ENCODE results near the gene CLASP2.
"Not testable (repeated sequence)": the region's sequence is repeated elsewhere in the genome, so short reads cannot be mapped to it uniquely, and the experiment has no call there.

CLASP2 gene

DNA sequence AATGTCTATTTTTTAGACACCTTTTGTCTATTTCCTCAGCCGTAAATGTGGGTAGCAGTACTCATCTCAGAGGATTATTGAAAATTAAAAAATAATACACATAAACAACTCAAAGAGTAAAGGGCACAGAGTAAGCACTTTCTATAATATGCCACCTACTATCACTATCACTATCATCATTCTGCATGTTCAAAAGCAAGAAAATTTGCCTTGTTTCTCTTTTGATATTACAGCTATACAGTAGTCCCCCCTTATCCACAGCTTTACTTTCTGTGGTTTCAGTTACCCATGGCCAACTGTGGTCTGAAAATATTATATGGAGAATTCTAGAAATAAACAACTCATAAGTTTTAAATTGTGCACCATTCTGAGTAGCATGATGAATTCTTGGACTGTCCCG is 27.7 kb downstream of the CLASP2 start:
- DNase-seq (ENCODE audit: low read depth in 3 of 3, low spot score in 1 of 3) = no peak

DNA sequence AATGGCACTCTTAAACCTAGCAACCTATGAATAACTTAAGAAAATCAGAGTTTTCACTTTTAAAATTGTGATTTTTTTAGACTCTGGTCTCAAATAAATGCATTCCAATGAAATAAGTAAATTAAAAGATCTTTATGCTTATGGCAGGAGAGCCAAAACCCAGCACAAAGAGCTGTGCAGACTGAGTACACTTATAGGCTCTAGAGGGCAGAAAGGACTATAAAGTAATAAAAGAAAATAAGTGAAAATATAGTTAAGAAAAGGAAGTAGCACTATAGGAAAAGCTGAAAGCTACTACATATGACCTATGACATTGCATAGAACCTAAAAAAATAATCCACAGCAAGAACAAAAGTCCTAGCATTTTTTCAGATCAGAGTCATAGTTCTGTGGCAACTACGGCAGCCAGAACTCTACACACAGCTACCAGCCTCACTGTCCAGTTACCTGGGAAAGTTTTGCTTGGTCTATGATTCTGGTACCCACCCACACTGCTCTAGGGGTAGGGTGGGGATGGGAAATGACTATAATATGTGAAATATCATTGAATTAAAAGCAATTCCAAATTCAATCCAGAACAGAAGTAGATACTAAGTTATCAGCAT is 30.5 kb downstream of the CLASP2 start:
- DNase-seq (ENCODE audit: low read depth in 3 of 3, low spot score in 1 of 3) = no peak

- no peak for DNase-seq (ENCODE audit: low read depth in 3 of 3, low spot score in 1 of 3)
Observed at GRCh38 chr3:33682770-33683169, 35.3 kb downstream of the CLASP2 start.

DNA sequence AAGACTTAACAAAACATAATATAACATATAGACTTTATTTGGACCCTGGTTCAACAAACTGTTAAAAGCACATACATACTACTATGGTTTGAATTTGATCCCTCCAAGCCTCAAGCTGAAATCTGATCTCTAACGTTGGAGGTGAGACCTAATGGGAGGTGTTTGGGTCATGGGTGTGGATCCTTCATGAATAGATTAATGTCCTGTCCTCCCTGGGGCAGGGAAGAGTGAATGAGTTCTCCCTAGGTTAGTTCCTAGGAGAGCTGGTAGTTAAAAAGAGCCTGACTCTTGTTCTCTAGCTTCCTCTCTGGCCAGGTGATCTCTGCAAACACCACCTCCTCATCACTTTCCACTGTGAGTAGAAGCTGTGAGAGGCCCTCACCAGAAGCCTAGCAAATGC is 36.4 kb downstream of the CLASP2 start:
- DNase-seq (ENCODE audit: low read depth in 3 of 3, low spot score in 1 of 3) = no peak

GRCh38 chr3:33678073-33678472 is 40.0 kb downstream of the CLASP2 start:
- no peak for DNase-seq (ENCODE audit: low read depth in 3 of 3, low spot score in 1 of 3)

GRCh38 chr3:33673436-33673835 is 44.6 kb downstream of the CLASP2 start:
- not testable (repeated sequence) for DNase-seq (ENCODE audit: low read depth in 3 of 3, low spot score in 1 of 3)

- DNase-seq (ENCODE audit: low read depth in 3 of 3, low spot score in 1 of 3) = no peak
Observed at GRCh38 chr3:33668618-33669017, 49.4 kb downstream of the CLASP2 start.

GRCh38 chr3:33665294-33665693 is 52.8 kb downstream of the CLASP2 start:
- no peak for DNase-seq (ENCODE audit: low read depth in 3 of 3, low spot score in 1 of 3)

- DNase-seq (ENCODE audit: low read depth in 3 of 3, low spot score in 1 of 3) = no peak
Observed at GRCh38 chr3:33664195-33664594, 53.9 kb downstream of the CLASP2 start.

DNA sequence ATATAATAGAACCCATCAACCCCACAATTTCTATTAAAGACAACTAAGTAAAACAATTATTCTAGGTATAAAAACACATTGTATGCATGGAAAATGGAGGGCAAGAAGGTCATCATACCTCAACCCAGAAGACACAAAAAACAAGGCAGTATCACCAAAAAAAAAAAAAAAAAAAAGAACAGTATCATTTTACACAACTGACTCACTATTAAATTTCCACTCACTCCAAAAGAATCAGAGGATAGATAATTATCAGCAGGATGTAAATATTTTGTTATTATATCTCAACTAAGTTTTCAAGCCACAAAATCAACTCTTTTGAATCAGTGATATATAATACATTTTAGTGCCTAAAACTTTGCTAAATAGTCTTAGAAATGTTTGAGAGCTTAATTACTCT is 55.0 kb downstream of the CLASP2 start:
- DNase-seq (ENCODE audit: low read depth in 3 of 3, low spot score in 1 of 3) = no peak

- no peak for DNase-seq (ENCODE audit: low read depth in 3 of 3, low spot score in 1 of 3)
Observed at GRCh38 chr3:33659856-33660434, 58.1 kb downstream of the CLASP2 start.

DNA sequence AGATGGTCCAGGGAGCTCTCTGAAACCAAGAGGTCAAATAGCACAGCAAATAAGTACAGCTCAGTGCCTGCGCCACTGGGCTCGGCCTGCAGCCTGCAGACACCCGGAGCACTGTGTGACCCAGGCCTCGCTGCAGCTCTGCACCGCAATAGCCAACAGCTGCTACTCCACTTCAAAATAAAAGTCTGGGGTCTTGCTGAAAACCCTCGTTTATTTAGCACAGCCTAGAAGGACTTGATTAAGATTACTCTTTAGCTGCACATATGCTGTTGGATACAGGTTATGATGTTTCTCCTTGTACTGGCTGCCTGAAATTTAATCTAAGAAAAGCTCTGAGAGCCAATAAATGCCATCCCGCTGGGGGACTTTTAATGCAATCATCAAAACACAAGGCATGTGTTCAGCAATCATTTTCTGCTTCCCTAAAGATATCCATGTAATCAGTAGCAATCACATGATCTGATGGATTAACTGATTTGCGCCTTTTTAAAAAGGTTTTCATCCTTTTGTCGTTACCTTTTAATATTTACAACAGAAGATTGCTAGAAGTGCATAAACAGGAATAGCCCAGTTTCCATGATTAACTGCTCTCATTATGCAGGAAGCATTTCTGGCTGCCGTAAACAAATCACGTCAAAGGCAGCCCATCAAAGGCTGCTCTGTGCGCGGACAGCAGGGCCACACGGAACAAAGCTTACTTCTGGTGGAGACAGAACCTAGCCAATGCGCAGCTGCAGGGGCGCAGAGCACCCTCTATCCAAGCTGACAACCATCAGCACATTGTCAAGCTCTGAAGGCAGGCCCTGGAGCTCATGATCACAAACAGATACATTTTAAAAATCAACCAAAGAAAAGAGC is 58.8 kb downstream of the CLASP2 start:
- no peak for DNase-seq (ENCODE audit: low read depth in 3 of 3, low spot score in 1 of 3)

- no peak for DNase-seq (ENCODE audit: low read depth in 3 of 3, low spot score in 1 of 3)
Observed at GRCh38 chr3:33658621-33658990, 59.4 kb downstream of the CLASP2 start.

- DNase-seq (ENCODE audit: low read depth in 3 of 3, low spot score in 1 of 3) = no peak
Observed at GRCh38 chr3:33658039-33658438, 60.0 kb downstream of the CLASP2 start.

DNA sequence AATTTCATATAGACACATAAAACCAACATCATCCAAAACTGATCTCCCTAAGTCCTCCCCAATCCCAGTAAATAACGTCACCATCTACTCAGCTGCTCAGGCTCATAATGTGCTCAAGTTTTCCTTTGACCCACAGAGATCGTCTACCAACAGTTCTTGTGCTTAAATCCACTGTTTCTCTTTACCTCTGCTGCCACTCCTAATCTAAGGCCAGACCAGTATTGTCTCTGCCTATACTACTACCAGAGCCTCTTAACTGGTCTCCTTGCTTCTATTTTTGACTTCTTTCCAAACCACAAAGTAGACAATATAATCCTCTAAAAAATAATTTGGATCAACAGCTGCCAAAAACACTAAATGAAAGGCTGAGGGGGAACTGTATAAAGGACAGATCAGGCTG is 65.3 kb downstream of the CLASP2 start:
- no peak for DNase-seq (ENCODE audit: low read depth in 3 of 3, low spot score in 1 of 3)

DNA sequence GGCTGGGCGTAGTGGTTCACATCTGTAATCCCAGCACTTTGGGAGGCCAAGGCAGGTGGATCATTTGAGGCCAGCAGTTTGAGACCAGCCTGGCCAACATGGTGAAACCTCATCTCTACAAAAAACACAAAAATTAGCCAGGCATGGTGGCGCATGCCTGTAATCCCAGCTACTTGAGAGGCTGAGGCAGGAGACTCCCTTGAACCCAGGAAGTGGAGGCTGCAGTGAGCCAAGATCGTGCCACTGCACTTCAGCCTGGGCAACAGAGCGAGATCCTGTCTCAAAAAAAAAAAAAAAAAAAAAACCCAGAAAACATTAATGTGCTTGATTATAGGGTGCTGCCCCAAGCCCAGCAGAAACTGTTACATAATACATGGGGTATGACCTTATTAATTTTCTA is 67.0 kb downstream of the CLASP2 start:
- not testable (repeated sequence) for DNase-seq (ENCODE audit: low read depth in 3 of 3, low spot score in 1 of 3)

DNA sequence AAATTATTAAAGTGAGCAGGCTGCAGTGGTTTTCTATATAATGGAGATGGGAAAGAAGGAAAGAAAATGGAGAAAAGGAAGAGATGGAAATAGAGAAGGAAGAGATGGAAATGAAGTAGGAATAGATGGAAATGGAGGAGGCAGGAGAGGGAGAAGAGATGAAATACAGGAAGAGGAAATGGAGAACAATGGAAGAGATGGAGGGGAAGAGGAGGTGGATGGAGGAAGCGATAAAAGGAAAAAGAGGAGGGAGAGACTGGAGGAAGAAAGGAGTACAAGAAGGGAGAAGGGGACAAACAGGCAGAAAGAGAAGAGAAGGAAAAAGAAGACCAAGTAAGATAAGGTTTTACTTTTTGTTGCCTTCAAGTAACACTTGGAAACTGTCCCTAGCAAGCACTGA is 67.6 kb downstream of the CLASP2 start:
- DNase-seq (ENCODE audit: low read depth in 3 of 3, low spot score in 1 of 3) = no peak

DNA sequence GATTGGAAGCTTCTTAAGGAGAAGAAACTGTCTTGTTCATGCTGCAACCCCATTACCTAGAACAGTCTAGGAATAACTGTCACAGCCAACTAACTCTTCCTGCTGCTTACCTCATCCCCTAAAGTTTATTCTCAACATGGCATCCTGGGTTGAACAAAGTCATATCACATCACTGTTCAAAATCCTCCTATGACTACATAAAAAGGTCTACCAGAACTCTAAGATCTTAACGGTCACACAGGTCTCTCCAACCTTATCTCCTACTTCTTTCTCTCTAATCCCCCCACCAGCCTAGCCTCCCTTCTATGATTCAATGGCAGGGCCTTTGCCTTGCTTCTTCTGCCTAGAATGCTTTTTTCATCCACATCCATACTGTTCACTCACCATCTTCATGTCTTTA is 69.3 kb downstream of the CLASP2 start:
- no peak for DNase-seq (ENCODE audit: low read depth in 3 of 3, low spot score in 1 of 3)

- no peak for DNase-seq (ENCODE audit: low read depth in 3 of 3, low spot score in 1 of 3)
Observed at GRCh38 chr3:33646406-33646805, 71.6 kb downstream of the CLASP2 start.

DNA sequence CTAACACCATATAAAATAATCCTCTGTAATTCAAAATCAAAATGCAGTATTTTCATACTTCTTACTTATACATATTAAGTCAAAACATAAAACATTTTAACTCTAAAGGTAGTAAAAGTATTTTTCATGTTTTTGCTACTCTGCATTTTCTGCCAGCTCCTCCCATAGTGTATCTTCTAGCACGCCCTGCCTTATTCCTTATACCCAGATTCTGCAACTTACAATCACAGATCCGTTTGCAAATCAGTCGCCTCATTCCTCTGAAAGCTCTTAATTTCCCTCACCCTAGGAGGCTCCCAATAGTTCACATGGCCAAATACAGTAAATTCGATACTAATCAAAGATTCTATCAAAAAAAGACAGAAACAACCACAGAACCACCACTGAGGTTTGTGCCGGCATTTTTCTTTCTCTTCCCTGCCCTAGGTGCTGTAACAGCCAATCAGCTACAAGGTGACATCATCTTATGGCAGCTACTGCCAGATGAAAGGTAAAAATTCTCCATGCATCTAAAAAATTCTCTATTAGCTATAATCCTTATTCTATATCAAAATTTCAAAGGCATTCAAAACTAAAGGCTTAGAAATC is 72.9 kb downstream of the CLASP2 start:
- DNase-seq (ENCODE audit: low read depth in 3 of 3, low spot score in 1 of 3) = no peak

DNA sequence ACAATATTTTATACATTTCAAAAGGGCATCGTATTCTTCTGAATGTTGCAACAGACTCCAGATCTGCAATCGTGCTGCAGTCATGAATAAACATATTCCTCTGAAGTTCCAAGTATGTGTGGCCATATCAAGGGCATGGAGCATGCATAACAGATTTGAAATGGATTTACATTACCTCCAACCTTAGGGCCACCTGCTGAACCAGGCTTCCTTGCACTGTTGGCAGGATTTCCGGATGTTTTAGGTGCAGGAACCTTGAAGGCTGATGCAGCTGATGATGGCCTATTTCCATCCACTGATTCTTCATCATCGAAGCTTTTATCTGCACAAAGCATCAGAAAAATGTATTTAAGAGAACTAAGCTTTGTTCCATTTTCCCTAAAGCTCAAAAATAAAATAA is 73.5 kb downstream of the CLASP2 start:
- DNase-seq (ENCODE audit: low read depth in 3 of 3, low spot score in 1 of 3) = no peak

GRCh38 chr3:33642806-33643205 is 75.2 kb downstream of the CLASP2 start:
- DNase-seq (ENCODE audit: low read depth in 3 of 3, low spot score in 1 of 3) = no peak
